Tibial artery (tissue), 4 donors: Measurements from ENCODE around the gene AZU1.

Source experiments
- DNase-seq, 2 donors: peaks; one replicate each; pipeline ENCODE4 v3.0.0-alpha.2; 2019
- H3K27ac ChIP-seq, 2 donors: fragments of 200-600 bp; sonication (generic) in 1 of 2; 1 replicate in 1 of 2; 2 replicates in 1 of 2; pipeline ENCODE4 v1.5.1; 2018 to 2019; ENCODE audit warnings: mild to moderate bottlenecking in 1 of 2
- H3K27me3 ChIP-seq, 2 donors: fragments of 200-600 bp; sonication (generic) in 1 of 2; one replicate each; pipeline versions ENCODE4 v1.5.1 to v1.6.0; 2016 to 2019
- H3K36me3 ChIP-seq, 3 donors: fragments of 200-600 bp; sonication (generic) in 2 of 3; one replicate each; pipeline ENCODE4 v1.5.1; 2016 to 2019; ENCODE audit warnings: mild to moderate bottlenecking in 2 of 3
- H3K4me1 ChIP-seq, 4 donors: fragments of 200-600 bp; sonication (generic) in 2 of 4; 1 replicate in 3 of 4; 2 replicates in 1 of 4; pipeline ENCODE4 v1.5.1; 2016 to 2019
- H3K4me3 ChIP-seq, 2 donors: fragments of 200-600 bp; sonication (generic) in 1 of 2; 1 replicate in 1 of 2; 2 replicates in 1 of 2; pipeline ENCODE4 v1.5.1; 2018 to 2019; ENCODE audit warnings: mild to moderate bottlenecking in 2 of 2
- H3K9me3 ChIP-seq, 3 donors: fragments of 200-600 bp; sonication (generic) in 1 of 3; one replicate each; pipeline ENCODE4 v1.5.1; 2016 to 2019
- CTCF ChIP-seq, 2 experiments: fragments of 200-600 bp in 1 of 2; fragments of 450-650 bp in 1 of 2; IDR thresholded peaks; one replicate each; pipeline ENCODE4 v1.5.1; 2017 to 2019; ENCODE audit warnings: antibody characterized with exemption in 2 of 2, mild to moderate bottlenecking in 1 of 2, moderate library complexity in 1 of 2
- intact Hi-C: fragments of 100-400 bp; cut with DNase I; formaldehyde crosslinking; loops from one replicate; pipeline ENCODE4 v1.15.0; 2023; ENCODE audit warnings: low total_unique reads

The AZU1 gene

GRCh38 chr19:810077-810855 is 17.4 kb upstream of the AZU1 start:
- intact Hi-C loops, result no loop called here
- no peaks in the 10 kb centered on the region for H3K27me3 ChIP-seq
- H3K27ac ChIP-seq, result no peak overlapping the region
- no peak for DNase-seq
- H3K4me3 ChIP-seq, result no peak overlapping the region
- TF ChIP-seq CTCF (IDR thresholded peaks at IDR 0.05), result no peak
- H3K4me1 ChIP-seq, result peaks cover 0 to 6% (median 0%) of the 10 kb centered on the region in 4 donors
- no peaks in the 10 kb centered on the region for H3K9me3 ChIP-seq
- peaks cover 74 to 83% (median 79%) of the 10 kb centered on the region in 3 donors for H3K36me3 ChIP-seq

GRCh38 chr19:810883-811489 is 16.7 kb upstream of the AZU1 start:
- H3K36me3 ChIP-seq, result peaks cover 67 to 76% (median 72%) of the 10 kb centered on the region in 3 donors
- TF ChIP-seq CTCF (IDR thresholded peaks at IDR 0.05), result no peak

GRCh38 chr19:811506-812048 is 16.1 kb upstream of the AZU1 start:
- Histone ChIP-seq H3K4me1 (no peaks in the 10 kb centered on the region), H3K27ac (no peak overlapping the region), H3K27me3 (no peaks in the 10 kb centered on the region), H3K4me3 (no peak overlapping the region), H3K9me3 (no peaks in the 10 kb centered on the region), H3K36me3 (peaks cover 61 to 70% (median 66%) of the 10 kb centered on the region in 3 donors)
- intact Hi-C loops, result no loop called here
- DNase-seq, result no peak
- TF ChIP-seq CTCF (IDR thresholded peaks at IDR 0.05), result no peak

More at GRCh38 chr19:810883-811489, 16.7 kb upstream of the AZU1 start:
- Histone ChIP-seq H3K27me3 (no peaks in the 10 kb centered on the region), H3K9me3 (no peaks in the 10 kb centered on the region), H3K4me3 (no peak overlapping the region), H3K4me1 (peaks cover 0 to 3% (median 0%) of the 10 kb centered on the region in 4 donors), H3K27ac (no peak overlapping the region)
- intact Hi-C loops, result no loop called here
- no peak for DNase-seq

GRCh38 chr19:812049-812746 is 15.4 kb upstream of the AZU1 start:
- H3K27me3 ChIP-seq, result no peaks in the 10 kb centered on the region
- H3K27ac ChIP-seq, result no peak overlapping the region
- H3K9me3 ChIP-seq, result no peaks in the 10 kb centered on the region
- intact Hi-C loops, result no loop called here
- no peak for TF ChIP-seq CTCF (IDR thresholded peaks at IDR 0.05)
- H3K4me1 ChIP-seq, result no peaks in the 10 kb centered on the region
- H3K4me3 ChIP-seq, result no peak overlapping the region
- peaks cover 55 to 64% (median 60%) of the 10 kb centered on the region in 3 donors for H3K36me3 ChIP-seq
- no peak for DNase-seq

- intact Hi-C loops, result no loop called here
These were observed 14.9 kb upstream of the AZU1 start for GRCh38 chr19:812747-813218.

More at GRCh38 chr19:812747-813218, 14.9 kb upstream of the AZU1 start:
- no peaks in the 10 kb centered on the region for H3K27me3 ChIP-seq
- no peaks in the 10 kb centered on the region for H3K9me3 ChIP-seq
- H3K4me1 ChIP-seq, result no peaks in the 10 kb centered on the region
- H3K4me3 ChIP-seq, result no peak overlapping the region
- no peak for DNase-seq
- peaks cover 49 to 58% (median 54%) of the 10 kb centered on the region in 3 donors for H3K36me3 ChIP-seq
- no peak overlapping the region for H3K27ac ChIP-seq
- no peak for TF ChIP-seq CTCF (IDR thresholded peaks at IDR 0.05)
